HG02623 (cell line): ENCODE measurements around the gene KCNG1.
"Not testable (repeated sequence)": the region's sequence is repeated elsewhere in the genome, so short reads cannot be mapped to it uniquely, and the experiment has no call there.

Experiments
- ATAC-seq: cut with Tn5 transposase; IDR thresholded peaks from one replicate; pipeline ENCODE4 v1.9.1; 2021; ENCODE audit warnings: moderate library complexity; ENCODE audit not compliant: unreplicated experiment

KCNG1 gene

GRCh38 chr20:51022803-51023616, at the start of gene KCNG1:
TSS of gene KCNG1 (minus strand) at chr20:51023107. CDS start at chr20:51010338, 12,769 bp downstream.
- no peak for ATAC-seq

GRCh38 chr20:51070621-51071020, 47.7 kb upstream of the KCNG1 start:
- ATAC-seq = no peak

GRCh38 chr20:51067792-51068191, 44.9 kb upstream of the KCNG1 start:
- ATAC-seq = no peak

- ATAC-seq = no peak
These were observed 42.7 kb upstream of the KCNG1 start for GRCh38 chr20:51065615-51066014.

- no peak for ATAC-seq
These were observed 41.2 kb upstream of the KCNG1 start for GRCh38 chr20:51064137-51064536.

GRCh38 chr20:51062065-51062464, 39.2 kb upstream of the KCNG1 start:
- ATAC-seq = no peak

- ATAC-seq = no peak
These were observed 38.6 kb upstream of the KCNG1 start for GRCh38 chr20:51061418-51062045.

- no peak for ATAC-seq
These were observed 37.4 kb upstream of the KCNG1 start for GRCh38 chr20:51060301-51060700.

GRCh38 chr20:51059862-51060261, 37.0 kb upstream of the KCNG1 start:
- ATAC-seq = no peak

- ATAC-seq = no peak
These were observed 35.1 kb upstream of the KCNG1 start for GRCh38 chr20:51058017-51058416.

GRCh38 chr20:51054233-51054632, 31.3 kb upstream of the KCNG1 start:
- ATAC-seq = no peak

GRCh38 chr20:51050531-51051075, 27.7 kb upstream of the KCNG1 start:
- ATAC-seq = no peak

GRCh38 chr20:51046021-51046985, 23.4 kb upstream of the KCNG1 start:
- no peak for ATAC-seq

GRCh38 chr20:51045492-51045891, 22.6 kb upstream of the KCNG1 start:
- not testable (repeated sequence) for ATAC-seq

GRCh38 chr20:51044796-51045195, 21.9 kb upstream of the KCNG1 start:
- no peak for ATAC-seq

- ATAC-seq = no peak
These were observed 20.9 kb upstream of the KCNG1 start for GRCh38 chr20:51043811-51044210.

GRCh38 chr20:51042657-51043247, 19.8 kb upstream of the KCNG1 start:
- ATAC-seq = no peak

GRCh38 chr20:51042064-51042463, 19.2 kb upstream of the KCNG1 start:
- ATAC-seq = no peak

- no peak for ATAC-seq
These were observed 14.7 kb upstream of the KCNG1 start for GRCh38 chr20:51037532-51038115.

- ATAC-seq = no peak
These were observed 14.1 kb upstream of the KCNG1 start for GRCh38 chr20:51036827-51037531.
